Lung (tissue), 12 donors: ENCODE data around the gene RALGPS2. TPM values are rescaled to one million over a fixed set of nuclear protein-coding genes. Genes with fewer than 3 reads are reported as not detected.
A peak's percentile ranks its signal among the peaks of the same experiment; 100 is the strongest.

ENCODE experiments used
- ATAC-seq: fragments of 200-7000 bp; cut with Tn5 transposase; one replicate; pipeline ENCODE4 v1.9.1; 2020; ENCODE audit warnings: moderate number of reproducible peaks; ENCODE audit not compliant: insufficient read depth, low FRiP score
- DNase-seq, 3 donors: peaks; one replicate each; pipeline ENCODE4 v3.0.0-alpha.2; 2013 to 2017
- H3K27ac ChIP-seq, 2 donors: one replicate each; pipeline ENCODE4 v1.5.1; 2013; ENCODE audit warnings: mild to moderate bottlenecking in 2 of 2, moderate library complexity in 2 of 2, control low read depth in 1 of 2, inconsistent platforms in 1 of 2, low read depth in 1 of 2, low read length in 1 of 2
- H3K27me3 ChIP-seq, 3 donors: one replicate each; pipeline ENCODE4 v1.5.1; 2013; ENCODE audit warnings: low read length in 2 of 3; ENCODE audit not compliant: control insufficient read depth in 3 of 3, insufficient read depth in 3 of 3
- H3K36me3 ChIP-seq, 4 donors: one replicate each; pipeline ENCODE4 v1.5.1; 2013; ENCODE audit warnings: low read length in 4 of 4, mild to moderate bottlenecking in 1 of 4, moderate library complexity in 1 of 4; ENCODE audit not compliant: control insufficient read depth in 4 of 4, insufficient read depth in 4 of 4
- H3K4me1 ChIP-seq, 5 donors: one replicate each; pipeline ENCODE4 v1.5.1; 2013; ENCODE audit warnings: low read length in 5 of 5, mild to moderate bottlenecking in 2 of 5, moderate library complexity in 1 of 5; ENCODE audit not compliant: control insufficient read depth in 5 of 5, insufficient read depth in 5 of 5
- H3K4me3 ChIP-seq: one replicate; pipeline ENCODE4 v1.5.1; 2013; ENCODE audit warnings: mild to moderate bottlenecking, control low read depth, moderate library complexity
- H3K9ac ChIP-seq, 2 donors: one replicate each; pipeline ENCODE4 v1.5.1; 2013; ENCODE audit warnings: low read length in 2 of 2, control low read depth in 1 of 2; ENCODE audit not compliant: insufficient read depth in 1 of 2
- H3K9me3 ChIP-seq, 4 donors: one replicate each; pipeline ENCODE4 v1.5.1; 2013; ENCODE audit warnings: low read length in 3 of 4, mild to moderate bottlenecking in 1 of 4, moderate library complexity in 1 of 4; ENCODE audit not compliant: control insufficient read depth in 4 of 4, insufficient read depth in 3 of 4
- CTCF ChIP-seq: IDR thresholded peaks from 2 replicates; pipeline ENCODE4 v1.5.1; 2012; ENCODE audit warnings: mild to moderate bottlenecking; ENCODE audit errors: control extremely low read depth, extremely low read depth
- WGBS, 2 donors: extraction: QIAGEN DNeasy Blood & Tissue Kit; methylation state at CpG; one replicate each; pipeline ENCODE4 v1.1.7; 2013; 5-methylcytosine and 5-hydroxymethylcytosine counted together
- polyA plus RNA-seq, 2 donors: library from polyadenylated mRNA; stranded (reverse); fragments of 200-250 nt; gene quantifications; one replicate each; pipeline ENCODE4 v1.2.1, GENCODE V29; 2013
- total RNA-seq, 2 donors: library from RNA; depleted of rRNA in 1 of 2; stranded (reverse); fragments of >200 nt in 1 of 2; gene quantifications; one replicate each; pipeline ENCODE4 v1.2.1, GENCODE V29; 2014 to 2021
- donor health status: control.
- donor health status: control.
- donor health status: Bipolar disorder and iron deficiency.
- donor health status: healthy.
- donor health status: DM: yes; HTN: yes; CAD: no.

RALGPS2 gene
- total and polyA plus RNA-seq, 4 donors: 1.2 to 33.2 (median 5.1) TPM

DNA sequence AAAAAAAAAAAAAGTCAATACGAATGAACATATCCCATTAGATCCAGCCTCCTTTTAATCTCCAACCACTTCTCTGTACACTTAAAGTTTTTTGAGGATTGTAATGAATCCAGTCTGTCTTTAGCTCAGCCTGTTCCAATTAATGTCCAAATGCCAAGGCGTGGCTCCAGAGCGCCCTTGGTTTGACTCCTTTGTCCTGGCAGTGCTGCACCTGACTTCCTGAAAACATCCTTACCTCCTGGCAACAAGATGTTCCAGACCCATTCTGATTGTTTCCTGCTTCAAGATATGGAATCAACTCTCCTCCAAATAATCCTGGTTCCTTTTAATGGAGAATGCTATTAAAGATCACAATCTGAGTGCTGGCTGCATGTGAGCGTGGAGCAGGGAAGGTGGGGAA, 226.6 kb downstream of the RALGPS2 start:
- Histone ChIP-seq H3K27me3 (no peaks in the 10 kb centered on the region), H3K4me1 (peaks cover 0 to 18% (median 2%) of the 10 kb centered on the region in 5 donors), H3K36me3 (no peaks in the 10 kb centered on the region), H3K9me3 (peaks cover 0 to 2% (median 0%) of the 10 kb centered on the region in 4 donors), H3K9ac (no peak overlapping the region), H3K4me3 (no peak overlapping the region), H3K27ac (no peak overlapping the region)
- no peak for DNase-seq
- ATAC-seq: no peak
- no peak for TF ChIP-seq CTCF
- WGBS, 2 donors: 84% methylated on average over 4 of the region's 4 CpGs

DNA sequence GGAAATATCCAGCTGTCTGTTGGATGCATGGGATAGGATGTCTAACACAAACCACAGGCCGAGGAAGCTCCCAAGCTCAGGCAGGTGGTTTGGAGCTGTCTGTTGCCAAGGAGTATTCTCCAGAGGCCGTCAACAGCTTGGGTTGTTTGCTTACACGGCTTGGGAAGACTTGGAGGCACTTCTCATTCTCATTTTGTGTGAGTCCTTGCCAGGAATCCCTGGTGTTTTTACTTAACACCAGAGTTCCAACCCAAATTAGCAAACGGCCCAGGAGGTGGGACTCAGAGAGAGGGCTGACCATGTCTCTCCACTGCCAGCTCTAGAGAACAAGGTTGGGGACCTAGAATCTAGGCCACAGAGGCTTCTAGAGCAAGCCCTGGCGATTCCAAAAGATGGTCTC, 228.0 kb downstream of the RALGPS2 start:
- no peak for TF ChIP-seq CTCF
- H3K27ac ChIP-seq: no peak overlapping the region
- DNase-seq (no peak), ATAC-seq (no peak)
- no peak overlapping the region for H3K4me3 ChIP-seq
- H3K9me3 ChIP-seq: no peaks in the 10 kb centered on the region
- no peaks in the 10 kb centered on the region for H3K36me3 ChIP-seq
- no peak overlapping the region for H3K9ac ChIP-seq
- 60 to 74% methylated on average over 5 of the region's 5 CpGs for WGBS, 2 donors
- H3K4me1 ChIP-seq: peaks cover 0 to 14% (median 2%) of the 10 kb centered on the region in 5 donors
- no peaks in the 10 kb centered on the region for H3K27me3 ChIP-seq

DNA sequence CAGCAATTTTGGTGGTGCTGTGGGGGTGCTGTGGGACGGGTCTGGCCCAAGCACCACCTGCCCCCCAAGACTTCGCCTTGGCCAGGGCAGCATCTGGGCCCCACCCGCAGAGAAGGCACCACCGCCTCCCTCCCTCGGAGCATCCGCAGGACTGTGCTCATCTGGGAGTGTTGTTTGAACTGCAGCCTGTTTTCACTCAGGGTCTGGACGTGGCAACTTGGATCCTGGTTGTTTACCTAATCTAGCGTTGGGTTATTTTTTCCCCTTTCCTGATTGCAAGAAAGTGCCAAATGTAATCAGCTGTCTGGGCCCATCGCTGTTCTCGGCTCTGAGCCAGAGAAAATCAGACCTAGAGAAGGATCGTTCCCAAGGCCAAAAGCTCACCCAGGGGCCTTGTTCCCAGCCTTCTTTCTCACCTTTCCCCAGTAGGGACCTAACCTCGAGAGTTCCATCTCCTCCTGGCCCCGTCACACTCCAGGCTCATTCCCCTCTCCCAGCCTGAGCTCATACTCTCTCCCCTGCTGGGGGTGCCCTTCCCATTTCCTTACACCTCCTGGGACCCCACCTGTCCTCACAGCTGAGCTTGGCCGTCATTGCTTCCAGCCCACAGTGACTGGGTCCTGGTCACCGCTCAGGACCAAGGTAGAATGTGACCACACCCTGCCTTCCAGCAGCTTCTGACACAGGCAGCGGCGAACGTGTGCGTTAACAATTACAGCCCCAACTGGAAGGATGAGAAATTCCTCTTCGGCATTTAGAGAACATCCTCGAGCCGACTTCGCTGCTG, 228.7 kb downstream of the RALGPS2 start:
- DNase-seq (peak; percentile 25 to 67 (median 62)), ATAC-seq (no peak)

More for the DNA sequence above, 228.7 kb downstream of the RALGPS2 start:
- H3K27me3 ChIP-seq: no peaks in the 10 kb centered on the region
- no peaks in the 10 kb centered on the region for H3K9me3 ChIP-seq
- WGBS, 2 donors: 71 to 84% methylated on average over 23 of the region's 23 CpGs
- H3K36me3 ChIP-seq: no peaks in the 10 kb centered on the region
- H3K4me1 ChIP-seq: peaks cover 0 to 9% (median 2%) of the 10 kb centered on the region in 5 donors
- H3K27ac ChIP-seq: no peak overlapping the region
- H3K9ac ChIP-seq: no peak overlapping the region
- no peak overlapping the region for H3K4me3 ChIP-seq
- TF ChIP-seq CTCF: no peak
